ENCODE data around the gene CADPS2.

Gene CADPS2

DNA sequence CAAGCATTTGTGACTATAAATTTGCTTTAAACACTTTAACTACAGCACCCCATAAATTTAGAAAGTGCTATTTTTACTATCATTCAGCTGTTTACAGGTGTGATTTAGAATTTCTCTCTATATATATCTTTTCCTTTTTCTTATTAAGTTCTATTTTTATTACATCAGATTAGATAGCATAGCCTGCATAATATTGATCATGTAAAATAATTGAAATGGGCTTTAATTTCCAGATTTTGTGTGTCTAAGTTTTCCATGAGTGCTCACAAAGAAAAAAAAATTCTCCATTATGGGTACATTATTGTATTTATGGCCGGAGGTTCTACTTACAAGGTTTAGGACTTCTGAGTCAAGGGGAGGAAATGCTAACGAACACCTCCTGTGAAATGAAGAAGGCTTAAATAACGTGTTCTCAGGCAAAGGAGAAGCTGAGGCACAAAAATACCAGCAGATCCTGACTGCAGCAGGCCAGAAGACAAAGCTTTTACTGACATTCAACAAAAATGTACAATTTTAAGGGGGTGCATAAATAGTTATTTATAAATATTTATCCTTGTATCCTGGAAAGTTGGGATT lies 301.5 kb downstream of the CADPS2 start:
- DNase-seq, result no peak

DNA sequence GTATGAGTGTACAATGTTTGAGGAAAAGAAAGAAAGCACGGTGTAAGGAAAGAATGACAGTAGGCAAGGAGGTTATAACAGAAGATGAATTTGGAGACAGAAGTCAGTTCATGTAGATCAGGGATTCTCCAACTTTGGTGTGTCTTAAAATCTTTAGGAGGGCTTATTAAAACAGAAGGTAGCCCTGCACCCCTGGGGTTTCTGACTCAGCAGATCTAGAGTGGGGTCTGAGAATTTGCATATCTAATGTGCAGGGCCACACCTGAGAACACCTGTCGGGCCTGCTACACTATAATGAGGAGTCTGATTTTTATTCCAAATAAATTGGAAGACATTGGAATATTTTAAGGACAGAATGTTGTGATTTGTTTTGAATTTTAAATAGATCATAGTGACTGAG lies 307.9 kb downstream of the CADPS2 start:
- DNase-seq, result no peak

DNA sequence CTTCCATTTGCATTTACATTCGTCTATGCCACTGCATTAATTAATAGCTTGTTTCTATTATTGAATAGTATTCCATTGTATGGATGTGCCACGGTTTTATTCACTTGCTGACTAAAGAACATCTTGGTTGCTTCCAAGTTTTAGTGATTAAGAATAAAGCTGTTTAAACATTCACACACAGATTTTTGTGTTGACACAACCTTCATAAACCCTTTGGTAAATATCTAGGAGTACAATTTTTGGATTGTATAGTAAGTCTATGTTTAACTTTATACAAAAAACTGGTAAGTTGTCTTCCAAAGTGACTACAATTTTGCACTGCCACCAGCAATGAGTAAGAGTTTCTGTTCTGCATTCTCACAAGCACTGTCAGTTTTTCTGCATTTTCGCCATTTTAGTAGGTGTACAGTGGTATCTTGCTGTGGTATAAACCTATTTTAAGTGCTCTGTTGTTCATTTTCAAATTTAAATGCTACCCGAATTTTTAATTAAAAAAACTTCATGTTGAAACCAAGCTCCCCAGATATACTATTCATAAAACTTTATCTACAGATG lies 308.7 kb downstream of the CADPS2 start:
- no peak for DNase-seq

DNA sequence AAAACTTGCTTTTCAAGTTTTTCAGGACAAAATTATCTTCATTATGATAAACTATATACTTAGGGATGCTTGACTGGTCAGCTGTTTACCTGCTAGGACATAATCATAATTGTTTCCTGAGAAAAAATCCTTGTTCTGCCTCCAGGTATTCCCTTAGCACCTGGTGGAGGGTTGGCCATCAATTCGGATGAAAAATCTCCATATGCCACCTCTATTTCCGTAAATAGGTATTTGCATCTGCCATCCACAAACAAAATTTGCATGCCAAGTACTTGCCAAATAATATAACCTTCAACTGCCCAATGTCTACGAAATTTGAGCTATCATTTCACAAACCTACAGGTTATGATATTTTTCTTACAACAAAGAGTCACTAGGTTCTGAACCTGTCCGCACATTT lies 313.6 kb downstream of the CADPS2 start:
- DNase-seq, result no peak

DNA sequence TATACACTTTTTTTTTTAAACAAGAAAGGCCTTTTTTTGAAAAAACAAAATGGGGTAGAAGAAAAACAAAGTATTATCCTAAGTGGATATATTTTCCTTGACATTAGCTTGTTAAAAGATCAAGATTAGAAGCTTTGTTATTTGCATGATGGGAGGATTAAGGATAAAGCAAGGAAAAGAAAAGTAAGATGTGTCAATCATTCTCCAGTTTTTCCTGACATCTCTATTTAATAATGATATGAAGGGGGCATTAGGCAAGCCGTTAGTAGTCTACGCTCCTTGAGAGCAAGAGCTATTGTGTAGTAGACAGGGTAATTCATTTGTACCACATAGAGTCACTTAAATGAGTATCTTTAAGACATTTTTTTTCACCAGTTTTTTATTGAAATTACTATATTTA lies 324.9 kb downstream of the CADPS2 start:
- DNase-seq, result no peak

DNA sequence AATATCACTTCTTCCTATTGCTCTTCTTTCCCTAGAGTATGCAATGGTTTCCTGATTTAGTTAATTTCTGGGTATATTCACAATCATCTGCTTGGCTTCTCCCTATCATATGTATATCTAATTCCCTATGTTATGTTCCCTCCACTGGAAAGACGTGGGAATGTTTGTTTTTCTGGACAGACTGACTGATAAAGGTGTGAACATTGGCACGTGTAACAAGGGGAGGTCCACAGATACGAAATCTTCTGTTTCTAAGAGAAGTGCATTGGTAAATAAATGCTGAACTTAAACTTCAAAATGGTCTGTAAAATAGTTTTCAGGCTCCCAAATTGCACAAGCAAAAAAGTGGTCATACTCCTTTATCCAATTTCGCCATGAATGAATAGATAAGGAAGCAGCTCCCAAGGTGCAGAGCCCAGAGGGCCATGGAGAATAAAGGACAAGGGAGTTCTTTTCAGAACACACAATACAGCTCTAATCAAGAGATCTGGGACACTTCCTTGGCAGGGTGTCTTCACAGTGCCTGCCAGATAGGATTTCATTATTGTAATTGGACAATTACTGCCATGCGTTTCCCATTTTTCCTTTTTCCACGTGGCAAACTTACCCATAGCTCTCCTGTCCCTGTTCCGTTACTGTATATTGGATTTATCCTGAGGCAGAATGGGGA lies 329.3 kb downstream of the CADPS2 start:
- DNase-seq, result no peak

DNA sequence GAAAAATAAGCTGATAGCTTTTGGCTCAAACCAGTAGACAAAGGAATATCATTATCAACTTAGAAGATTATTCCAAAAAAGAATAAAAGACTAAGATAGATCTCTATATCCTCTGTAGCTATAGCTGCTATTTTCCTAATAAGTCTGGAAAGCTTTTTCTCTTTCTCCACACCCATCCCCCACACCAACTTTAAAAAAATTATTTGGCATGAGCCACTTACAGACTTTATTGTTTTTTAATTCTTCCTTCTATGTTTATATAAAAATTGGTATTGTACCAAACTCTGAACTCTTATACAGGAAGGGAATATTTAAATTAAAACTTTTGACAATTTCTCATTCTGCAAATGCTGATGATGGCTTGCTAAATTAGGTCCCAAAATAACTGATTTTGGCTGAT lies 330.0 kb downstream of the CADPS2 start:
- no peak for DNase-seq

DNA sequence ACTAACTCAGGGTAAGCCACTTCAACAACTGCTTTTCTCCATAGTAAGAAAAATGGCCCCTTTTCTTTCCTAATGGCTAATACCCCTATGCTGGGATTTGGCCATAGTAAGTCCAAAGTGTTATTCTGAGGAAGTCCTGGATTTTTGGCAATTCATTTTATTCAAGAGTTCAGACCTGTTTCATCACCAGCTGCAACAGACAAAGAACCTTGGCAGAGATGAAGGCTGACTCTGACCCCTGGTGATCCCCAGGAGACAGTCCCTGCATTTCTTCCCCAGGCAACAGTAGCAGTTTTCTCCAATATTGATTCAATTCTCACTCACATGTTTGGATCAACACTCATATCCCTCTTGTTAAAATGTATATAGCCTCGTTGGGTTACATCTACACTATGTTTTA lies 332.5 kb downstream of the CADPS2 start:
- no peak for DNase-seq

DNA sequence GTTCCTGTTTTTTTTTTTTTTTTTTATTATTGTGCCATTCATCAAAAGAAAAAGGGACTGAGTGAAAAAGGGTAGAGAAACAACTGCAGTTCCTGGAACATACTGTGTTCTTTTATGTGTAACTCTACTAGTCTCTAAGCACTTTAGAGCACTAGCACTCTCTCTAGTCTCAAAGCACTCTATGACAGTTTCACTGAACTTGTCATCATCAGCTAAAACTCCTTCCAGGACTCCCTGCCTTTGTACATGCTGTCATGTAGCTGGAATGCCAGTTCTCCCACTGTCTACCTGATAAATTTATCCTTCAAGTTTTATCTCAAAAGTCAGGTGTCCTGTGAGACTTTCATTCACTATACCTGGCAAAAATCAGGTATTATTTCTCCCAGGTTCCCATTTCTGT lies 333.5 kb downstream of the CADPS2 start:
- DNase-seq, result no peak

DNA sequence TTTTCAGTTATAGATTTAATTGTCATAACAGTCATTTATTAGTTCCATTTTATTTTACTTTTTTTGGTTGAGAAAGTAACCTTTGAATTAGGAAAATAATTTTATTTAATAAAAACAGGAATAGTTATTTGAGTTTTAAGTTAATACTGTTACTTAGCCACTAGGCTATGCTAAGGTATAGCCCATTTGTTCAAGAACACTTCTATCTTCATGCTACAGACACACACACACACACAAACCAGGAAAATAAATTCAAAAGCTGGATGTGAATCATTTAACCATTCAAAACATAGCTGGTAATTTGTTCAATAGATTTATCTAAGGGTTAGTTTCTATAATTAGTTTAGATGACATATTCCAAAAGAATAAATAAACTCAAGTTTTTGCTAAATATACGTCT lies 335.7 kb downstream of the CADPS2 start:
- DNase-seq, result no peak

DNA sequence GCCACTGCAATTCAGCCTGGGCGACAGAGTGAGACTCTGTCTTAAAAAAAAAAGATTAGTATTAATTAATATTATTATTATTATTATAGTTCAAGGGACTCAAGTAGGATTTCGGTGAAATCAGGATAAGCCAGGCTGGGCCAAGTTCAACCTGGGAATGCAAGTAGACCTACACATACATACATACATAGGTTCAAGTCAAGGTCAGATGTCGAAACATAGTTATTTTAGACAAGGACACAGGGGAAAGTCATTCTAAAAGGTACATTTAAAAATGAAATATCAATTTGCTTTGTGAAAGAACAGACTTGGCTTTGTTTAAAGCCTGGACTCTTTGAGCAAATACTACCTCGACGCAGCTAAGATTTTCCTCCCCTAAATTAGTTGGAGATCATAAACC lies 336.7 kb downstream of the CADPS2 start:
- no peak for DNase-seq

DNA sequence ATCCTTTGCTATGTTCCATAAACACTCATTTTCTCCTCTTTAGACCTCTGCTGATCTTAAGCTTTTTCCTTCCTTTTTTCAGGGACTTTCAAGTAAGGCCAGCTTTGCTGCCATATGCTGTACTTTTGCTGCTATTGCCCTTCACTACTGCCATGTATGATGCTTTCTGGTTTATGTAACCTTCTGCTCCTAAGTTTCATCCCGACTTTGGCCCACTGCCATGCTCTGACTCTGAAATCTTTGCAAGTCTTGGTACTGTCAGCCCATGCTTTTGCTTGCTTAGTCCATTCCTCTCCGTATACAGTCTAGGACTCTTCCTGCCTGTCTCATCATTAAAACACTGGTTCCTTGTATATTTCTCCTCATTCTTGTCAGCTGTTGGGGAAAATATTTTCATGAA lies 339.8 kb downstream of the CADPS2 start:
- no peak for DNase-seq

DNA sequence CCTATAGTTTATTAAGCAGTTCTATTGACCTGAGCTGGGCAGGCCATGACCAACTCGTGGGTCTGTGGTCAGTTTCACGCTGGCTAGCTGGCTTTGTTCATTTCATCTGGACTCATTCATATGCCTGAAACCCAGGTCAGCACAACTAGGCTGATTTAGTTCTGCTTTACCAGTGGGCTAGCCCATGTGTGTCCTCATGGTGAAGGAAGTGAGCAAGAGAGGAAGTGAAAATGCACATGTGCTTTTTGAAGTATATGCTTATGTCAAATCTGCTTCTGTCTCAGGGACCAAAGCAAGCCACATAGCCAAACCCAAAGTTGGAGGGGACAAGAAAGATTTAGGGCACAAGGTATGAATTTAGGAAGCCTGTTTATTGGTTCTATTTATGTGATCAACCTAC lies 341.8 kb downstream of the CADPS2 start:
- DNase-seq, result no peak

DNA sequence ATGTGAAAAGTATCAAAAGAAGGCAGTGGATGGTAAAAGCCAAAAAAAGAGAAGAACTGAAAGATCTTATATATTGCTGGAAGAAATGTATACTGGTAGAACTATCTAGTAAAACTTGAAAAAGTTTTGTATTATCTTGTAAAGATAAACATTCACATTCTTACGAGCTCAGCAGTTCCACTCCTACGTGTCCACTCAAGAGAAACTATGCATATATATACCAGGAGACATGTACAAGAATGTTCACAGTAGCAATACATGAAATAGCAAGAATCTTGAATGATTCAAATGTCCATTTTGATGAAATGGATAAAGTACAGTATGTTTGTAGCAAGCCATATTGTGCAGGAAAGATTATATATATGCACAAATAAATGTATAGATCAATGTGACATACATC lies 342.4 kb downstream of the CADPS2 start:
- DNase-seq, result no peak

DNA sequence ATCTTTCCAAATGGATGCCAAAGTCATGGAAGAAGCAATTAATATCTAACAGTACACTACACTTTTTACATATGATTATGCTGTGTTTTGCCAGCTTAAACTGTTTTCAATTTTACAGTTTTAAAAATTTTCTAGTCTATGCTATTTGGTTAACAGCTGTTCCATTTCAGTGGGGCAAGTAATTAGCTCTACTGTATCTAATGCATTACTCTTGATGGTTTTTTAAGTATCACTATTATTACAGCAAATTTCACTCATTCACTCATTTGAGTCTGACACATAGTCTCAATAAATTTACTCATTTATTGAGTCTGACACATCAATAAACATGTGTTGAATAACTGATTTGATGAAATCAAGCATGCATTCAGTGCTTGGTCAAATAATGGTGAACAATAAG lies 343.1 kb downstream of the CADPS2 start:
- no peak for DNase-seq

DNA sequence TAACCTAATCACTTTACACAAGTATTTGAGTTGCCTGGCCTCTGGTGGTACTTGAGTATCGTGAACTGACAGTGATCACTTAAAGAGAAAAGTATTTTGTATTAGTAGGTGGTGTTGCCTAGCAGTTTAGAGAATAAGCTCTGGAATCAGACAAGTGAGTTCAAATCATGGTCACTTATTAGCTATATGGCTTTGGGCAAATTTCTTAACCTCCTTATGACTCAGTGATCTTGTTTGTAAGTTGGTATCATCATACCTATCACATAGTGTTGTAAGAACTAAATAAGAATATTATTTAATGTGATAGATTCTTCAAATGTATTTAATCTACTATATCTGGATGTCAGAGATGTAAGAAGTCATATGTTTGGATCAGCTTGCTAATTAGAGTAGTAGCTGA lies 351.2 kb downstream of the CADPS2 start:
- DNase-seq, result no peak

DNA sequence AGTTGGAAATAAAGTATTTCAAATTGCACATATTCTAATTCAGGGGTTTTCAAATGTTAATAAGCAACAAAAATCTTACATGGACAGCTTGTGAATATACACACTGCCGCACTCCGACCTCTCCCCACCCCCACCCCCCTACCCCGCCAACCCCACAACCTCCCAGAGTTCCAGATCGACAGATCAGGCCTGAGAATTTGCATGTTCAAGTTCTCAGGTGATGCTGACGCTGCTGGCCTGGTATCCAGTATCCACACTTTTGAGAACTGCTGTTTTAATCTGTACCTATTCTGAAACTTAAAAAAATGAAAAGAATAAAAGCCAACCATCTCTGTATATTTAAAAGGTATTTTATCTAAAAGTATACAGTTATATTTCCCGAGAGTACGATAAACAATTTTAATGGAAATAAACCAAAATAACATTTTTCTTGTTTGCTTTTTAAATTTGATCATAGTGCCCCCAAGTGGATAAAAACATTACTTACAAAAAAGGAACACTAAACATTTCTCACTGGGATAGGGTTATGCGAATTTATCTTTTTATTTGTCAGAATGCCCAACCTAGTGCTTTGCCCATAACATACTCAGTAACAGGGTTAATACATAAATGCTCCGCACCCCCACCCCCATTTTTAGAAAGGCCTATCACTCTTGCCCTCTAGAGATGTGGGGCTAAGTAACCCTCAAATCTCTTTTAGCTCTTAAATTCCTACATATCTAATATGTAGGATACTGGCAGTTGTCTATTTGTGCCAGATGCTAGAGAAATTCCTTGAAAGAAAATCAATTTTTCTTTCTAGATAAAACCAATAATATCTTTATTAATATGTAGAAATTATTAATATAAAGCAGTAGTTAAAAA lies 353.6 kb downstream of the CADPS2 start:
- no peak for DNase-seq

DNA sequence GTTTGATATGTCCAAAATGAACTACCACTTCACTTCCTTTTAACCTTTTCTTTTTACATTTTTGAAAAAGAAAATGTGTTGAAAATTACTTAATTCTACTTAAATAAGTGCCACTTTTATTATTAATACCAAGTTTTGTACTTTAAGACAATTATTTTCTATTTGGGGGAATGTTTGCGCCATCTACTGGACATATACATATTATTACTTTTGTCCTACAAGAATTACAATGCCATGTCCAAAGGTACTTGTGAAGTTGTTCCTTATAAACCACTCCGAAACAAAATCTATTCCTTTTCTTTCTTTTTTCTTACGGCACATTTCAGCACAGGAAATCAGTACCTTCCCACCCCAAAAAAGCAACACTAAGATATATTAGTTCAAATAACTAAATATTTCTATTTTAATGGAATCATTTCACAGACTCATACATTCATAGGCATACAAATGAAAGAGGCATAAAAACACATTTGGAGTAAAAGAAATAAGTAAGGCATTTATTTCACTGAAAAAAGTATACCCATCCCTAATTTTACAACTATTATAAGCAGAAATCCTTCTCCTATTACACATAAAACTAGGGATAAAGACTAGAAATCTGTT lies 357.3 kb downstream of the CADPS2 start:
- no peak for DNase-seq

DNA sequence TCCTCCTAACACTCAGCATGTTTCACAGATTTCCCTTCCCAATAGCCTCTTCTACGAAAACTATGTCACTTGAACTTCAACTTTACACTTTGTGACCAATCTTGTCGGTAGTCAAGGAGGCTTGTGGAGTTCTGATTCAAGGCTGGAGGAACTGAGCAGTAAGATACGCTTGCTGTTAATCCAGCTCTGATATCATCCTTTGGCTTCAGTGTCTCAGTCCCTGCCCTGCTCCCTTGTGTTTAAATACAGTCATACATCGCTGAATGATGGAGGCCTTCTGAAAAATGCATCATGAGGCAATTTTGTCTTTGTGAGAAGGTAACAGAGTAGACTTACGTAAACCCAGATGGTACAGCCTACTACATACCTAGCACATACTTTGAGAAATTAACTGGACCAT lies 360.9 kb downstream of the CADPS2 start:
- no peak for DNase-seq

DNA sequence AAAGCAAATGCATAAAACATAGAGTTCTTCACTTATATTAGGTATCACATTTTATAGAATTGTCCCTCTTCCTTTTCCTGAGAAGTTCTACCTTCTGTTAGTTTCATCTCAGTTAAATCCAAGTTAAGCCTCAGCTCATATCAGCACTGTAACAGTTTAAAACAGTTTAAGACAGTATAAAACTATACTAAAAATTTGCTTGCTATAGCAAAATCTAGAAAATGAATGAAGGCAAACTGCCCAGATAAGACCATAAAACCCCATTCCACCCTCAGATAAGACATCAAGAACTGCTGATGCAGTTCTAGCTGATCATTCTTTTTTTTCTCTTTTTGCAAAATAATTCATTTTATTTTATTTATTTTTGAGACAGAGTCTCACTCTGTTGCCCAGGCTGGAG lies 364.5 kb downstream of the CADPS2 start:
- no peak for DNase-seq

DNA sequence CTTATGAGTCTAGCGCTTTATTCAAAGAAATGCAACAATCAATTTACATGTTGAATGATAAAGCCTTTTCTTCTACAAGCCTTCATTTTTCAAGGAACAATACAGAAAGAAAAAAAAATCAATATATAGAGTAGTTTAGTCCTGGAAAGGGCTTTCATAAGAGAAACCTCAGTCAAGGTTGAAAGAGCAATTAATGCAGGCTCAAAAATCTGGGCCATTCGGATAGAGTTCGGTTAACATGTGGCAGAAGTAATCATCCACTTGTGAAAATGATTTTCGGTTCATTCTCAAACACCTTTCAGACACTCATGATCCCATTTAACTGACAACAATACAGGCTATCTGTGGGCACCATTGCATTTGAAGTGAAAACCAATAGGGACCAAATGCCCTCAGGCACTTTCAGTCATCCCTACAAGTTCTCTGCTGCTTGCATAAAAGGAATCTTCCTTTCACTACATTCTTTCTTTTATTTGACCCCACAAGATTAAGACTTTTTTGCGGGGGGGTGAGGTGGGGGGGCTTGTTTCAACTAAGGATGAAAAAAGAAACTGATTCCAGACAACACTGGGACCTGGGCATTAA lies 365.2 kb downstream of the CADPS2 start:
- DNase-seq, result no peak

DNA sequence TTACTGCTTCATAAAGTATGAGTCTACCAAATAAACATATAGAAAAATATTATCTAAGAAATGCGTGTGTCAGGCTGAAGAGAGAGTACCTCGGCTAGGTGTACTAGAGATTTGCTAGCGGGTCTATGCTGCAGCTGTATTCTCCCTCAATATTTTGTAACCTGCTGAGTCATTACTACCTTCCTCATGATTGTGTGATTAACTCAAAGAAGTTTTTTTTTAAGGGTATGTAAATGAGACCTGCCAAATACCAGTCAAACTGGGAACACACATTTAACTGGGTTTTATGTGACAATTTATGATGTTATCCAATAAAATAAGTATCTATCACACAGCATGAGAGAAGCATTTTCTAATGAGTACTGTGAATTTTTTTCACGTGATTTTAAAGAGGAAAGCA lies 367.8 kb downstream of the CADPS2 start:
- no peak for DNase-seq

DNA sequence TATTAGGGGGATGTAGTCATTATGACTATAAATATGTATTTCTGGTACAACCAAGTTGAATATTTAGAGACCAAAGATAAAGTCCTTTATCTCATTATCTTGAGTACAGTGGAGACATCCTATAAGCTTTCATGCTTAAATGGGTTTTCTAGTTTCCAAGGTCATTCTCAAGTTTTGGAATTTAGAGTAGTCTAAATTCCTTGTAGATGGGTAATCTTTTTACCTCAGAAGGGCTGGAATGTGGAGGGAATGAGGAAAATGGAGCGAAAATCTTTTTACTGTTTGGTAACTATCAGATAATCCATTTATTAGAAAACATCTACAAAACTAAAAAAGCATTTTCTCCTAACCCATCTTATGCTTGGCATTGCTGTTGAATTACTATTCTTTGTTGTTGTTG lies 368.7 kb downstream of the CADPS2 start:
- no peak for DNase-seq
